ENCODE data around the gene EEF1A2. TPM values are rescaled to one million over a fixed set of nuclear protein-coding genes. Genes with fewer than 3 reads are reported as not detected.

The EEF1A2 gene
- total RNA-seq, 1 donor from 2014 or later: 255 TPM

DNA sequence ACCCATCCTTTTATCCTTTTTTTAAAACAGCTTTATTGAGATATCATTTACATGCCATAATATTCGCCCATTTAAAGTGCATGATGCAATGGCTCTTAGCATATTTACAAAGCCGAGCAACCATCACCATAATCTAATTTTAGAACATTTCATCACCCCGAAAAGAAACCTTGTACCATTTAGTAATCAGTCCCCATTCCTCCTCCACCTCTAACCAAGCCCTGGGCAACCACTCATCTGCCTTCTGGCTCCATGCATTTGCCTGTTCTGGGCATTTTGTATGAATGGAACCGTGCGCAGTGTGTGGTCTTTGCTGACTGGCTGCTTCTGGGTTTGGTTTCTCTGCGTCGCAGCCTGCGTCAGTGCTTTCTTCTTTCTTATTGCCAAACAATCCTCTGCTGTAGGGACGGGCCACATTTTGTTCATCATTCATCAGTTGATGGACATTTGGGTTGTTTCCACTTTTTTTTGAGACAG, 10.2 kb upstream of the EEF1A2 start:
- peak overlapping the region; percentile 85 for H3K27ac ChIP-seq (ENCODE audit: low read depth, low read length)
- peak overlapping the region in 2 of 3 donors; percentile 39 to 55 for H3K9ac ChIP-seq (ENCODE audit: low read depth in 1 of 3, low read length in 3 of 3)
- peak overlapping the region in 1 of 3 donors; percentile 24 for H3K4me3 ChIP-seq (ENCODE audit: low read length in 3 of 3)
- no peaks in the 10 kb centered on the region for H3K36me3 ChIP-seq (ENCODE audit: control insufficient read depth in 3 of 3, insufficient read depth in 3 of 3, low read length in 3 of 3)
- peaks cover 0 to 8% (median 7%) of the 10 kb centered on the region in 3 donors for H3K9me3 ChIP-seq (ENCODE audit: control insufficient read depth in 3 of 3, low read length in 3 of 3)
- H3K27me3 ChIP-seq (ENCODE audit: control insufficient read depth in 3 of 3, insufficient read depth in 3 of 3, low read length in 3 of 3): no peaks in the 10 kb centered on the region
- H3K4me1 ChIP-seq (ENCODE audit: control insufficient read depth in 3 of 3, insufficient read depth in 3 of 3, low read length in 3 of 3): peaks cover 4 to 14% (median 9%) of the 10 kb centered on the region in 3 donors

DNA sequence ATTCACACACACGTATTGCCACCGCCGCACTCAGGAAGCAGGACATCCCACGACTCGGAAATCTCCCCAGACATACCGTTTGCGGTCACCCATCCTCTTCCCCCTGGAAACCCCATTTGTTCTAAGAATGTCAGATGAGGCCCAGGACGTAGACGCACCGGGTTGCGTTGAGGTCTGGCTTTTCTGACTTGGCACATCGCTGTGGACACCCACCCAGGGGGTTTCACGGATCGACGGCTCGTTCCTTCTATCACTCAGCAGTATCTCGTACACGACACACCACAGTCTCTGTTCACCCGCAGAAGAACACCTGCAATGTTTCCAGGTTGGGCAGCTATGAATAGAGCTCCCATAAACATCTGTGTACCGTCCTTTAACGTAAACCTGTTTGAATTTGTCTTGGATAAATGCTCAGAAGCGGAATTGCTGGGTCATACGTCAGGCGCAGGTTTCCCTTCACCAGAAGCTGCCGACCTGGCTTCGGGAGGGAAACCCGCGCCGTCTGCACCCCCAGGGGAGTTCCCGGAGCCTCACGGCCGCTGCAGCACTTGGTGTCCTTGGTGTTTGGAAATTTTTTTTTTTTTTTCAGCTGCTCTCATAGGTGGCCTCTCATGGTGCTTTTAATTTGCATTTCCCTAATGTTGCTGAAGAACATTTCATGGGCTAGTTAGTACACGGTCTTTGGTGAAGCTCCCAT, 9.3 kb upstream of the EEF1A2 start:
- Histone ChIP-seq H3K4me1 (ENCODE audit: control insufficient read depth in 3 of 3, insufficient read depth in 3 of 3, low read length in 3 of 3) (peaks cover 4 to 14% (median 11%) of the 10 kb centered on the region in 3 donors), H3K4me3 (ENCODE audit: low read length in 3 of 3) (no peak overlapping the region), H3K36me3 (ENCODE audit: control insufficient read depth in 3 of 3, insufficient read depth in 3 of 3, low read length in 3 of 3) (no peaks in the 10 kb centered on the region), H3K27me3 (ENCODE audit: control insufficient read depth in 3 of 3, insufficient read depth in 3 of 3, low read length in 3 of 3) (no peaks in the 10 kb centered on the region), H3K9me3 (ENCODE audit: control insufficient read depth in 3 of 3, low read length in 3 of 3) (peaks cover 0 to 8% (median 7%) of the 10 kb centered on the region in 3 donors), H3K9ac (ENCODE audit: low read depth in 1 of 3, low read length in 3 of 3) (no peak overlapping the region), H3K27ac (ENCODE audit: low read depth, low read length) (peak overlapping the region; percentile 85)

DNA sequence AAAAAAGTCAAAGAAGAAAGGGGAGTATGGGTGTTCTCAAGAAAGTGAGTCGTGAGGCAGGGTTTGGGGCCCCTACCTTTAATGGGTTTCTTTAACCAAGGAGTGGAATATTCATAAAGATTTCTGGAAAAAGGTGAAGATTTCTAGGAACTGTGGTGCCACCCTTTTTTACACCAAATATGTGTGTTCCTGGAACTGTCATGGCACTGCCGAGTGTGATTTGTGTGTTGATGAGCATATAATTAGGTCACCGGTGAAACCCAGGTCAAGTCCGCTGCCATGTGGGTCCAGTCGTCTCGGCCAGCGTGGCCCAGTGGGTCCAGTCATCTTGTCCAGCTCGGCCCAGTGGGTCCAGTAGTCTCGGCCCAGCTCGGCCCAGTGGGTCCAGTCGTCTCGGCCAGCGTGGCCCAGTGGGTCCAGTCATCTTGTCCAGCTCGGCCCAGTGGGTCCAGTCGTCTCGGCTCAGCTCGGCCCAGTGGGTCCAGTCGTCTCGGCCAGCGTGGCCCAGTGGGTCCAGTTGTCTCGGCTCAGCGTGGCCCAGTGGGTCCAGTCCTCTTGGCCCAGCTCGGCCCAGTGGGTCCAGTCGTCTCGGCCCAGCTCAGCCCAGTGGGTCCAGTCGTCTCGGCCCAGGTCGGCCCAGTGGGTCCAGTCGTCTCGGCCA, 8.3 kb upstream of the EEF1A2 start:
- Histone ChIP-seq H3K27ac (ENCODE audit: low read depth, low read length) (no peak overlapping the region), H3K9me3 (ENCODE audit: control insufficient read depth in 3 of 3, low read length in 3 of 3) (peaks cover 0 to 8% (median 7%) of the 10 kb centered on the region in 3 donors), H3K4me1 (ENCODE audit: control insufficient read depth in 3 of 3, insufficient read depth in 3 of 3, low read length in 3 of 3) (peaks cover 8 to 21% (median 19%) of the 10 kb centered on the region in 3 donors), H3K9ac (ENCODE audit: low read depth in 1 of 3, low read length in 3 of 3) (no peak overlapping the region), H3K4me3 (ENCODE audit: low read length in 3 of 3) (no peak overlapping the region), H3K36me3 (ENCODE audit: control insufficient read depth in 3 of 3, insufficient read depth in 3 of 3, low read length in 3 of 3) (no peaks in the 10 kb centered on the region), H3K27me3 (ENCODE audit: control insufficient read depth in 3 of 3, insufficient read depth in 3 of 3, low read length in 3 of 3) (no peaks in the 10 kb centered on the region)

DNA sequence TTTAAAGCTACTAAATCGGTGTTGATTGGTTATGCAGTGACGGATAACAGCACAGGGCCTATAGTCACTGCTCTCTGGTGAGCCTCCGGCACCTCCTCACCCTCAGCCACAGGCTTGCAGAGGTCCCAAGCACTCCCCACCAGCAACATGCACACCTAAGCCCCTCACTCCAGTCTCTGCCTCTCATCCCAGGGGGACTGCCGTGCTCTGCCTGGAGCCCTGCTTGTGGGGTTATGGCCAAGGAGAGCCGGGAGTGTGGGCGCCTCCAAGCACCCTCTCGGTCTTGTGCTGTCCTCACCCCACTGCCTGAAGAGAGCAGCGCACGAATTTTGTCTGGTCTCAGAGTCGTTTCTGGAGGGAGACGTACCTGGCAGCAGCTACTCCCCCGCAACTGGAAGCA, 6.8 kb upstream of the EEF1A2 start:
- no peak overlapping the region for H3K4me3 ChIP-seq (ENCODE audit: low read length in 3 of 3)
- peaks cover 0 to 2% (median 0%) of the 10 kb centered on the region in 3 donors for H3K27me3 ChIP-seq (ENCODE audit: control insufficient read depth in 3 of 3, insufficient read depth in 3 of 3, low read length in 3 of 3)
- no peaks in the 10 kb centered on the region for H3K36me3 ChIP-seq (ENCODE audit: control insufficient read depth in 3 of 3, insufficient read depth in 3 of 3, low read length in 3 of 3)
- no peak overlapping the region for H3K9ac ChIP-seq (ENCODE audit: low read depth in 1 of 3, low read length in 3 of 3)
- no peak overlapping the region for H3K27ac ChIP-seq (ENCODE audit: low read depth, low read length)
- H3K4me1 ChIP-seq (ENCODE audit: control insufficient read depth in 3 of 3, insufficient read depth in 3 of 3, low read length in 3 of 3): peaks cover 15 to 31% (median 31%) of the 10 kb centered on the region in 3 donors
- H3K9me3 ChIP-seq (ENCODE audit: control insufficient read depth in 3 of 3, low read length in 3 of 3): peaks cover 0 to 8% (median 7%) of the 10 kb centered on the region in 3 donors

DNA sequence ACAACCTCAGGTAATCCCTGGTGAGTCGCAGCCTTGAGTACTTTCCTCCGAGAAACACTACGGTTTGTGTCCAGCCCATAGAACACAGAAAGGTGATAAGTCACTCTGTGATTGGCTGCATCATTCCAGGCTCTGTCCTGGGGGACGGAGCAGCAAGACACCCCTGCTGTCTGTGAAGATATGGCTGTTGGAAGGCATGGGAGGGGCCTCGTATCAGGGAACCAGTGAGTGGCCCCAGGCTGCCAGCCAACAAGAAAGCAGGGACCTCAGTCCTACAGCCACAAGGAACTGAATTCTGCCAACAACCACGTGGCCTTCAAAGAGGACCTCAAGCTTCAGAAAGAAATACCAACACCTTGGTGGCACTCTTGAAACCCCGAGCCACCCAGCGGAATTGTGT, 6.4 kb upstream of the EEF1A2 start:
- Histone ChIP-seq H3K27me3 (ENCODE audit: control insufficient read depth in 3 of 3, insufficient read depth in 3 of 3, low read length in 3 of 3) (peaks cover 0 to 2% (median 0%) of the 10 kb centered on the region in 3 donors), H3K27ac (ENCODE audit: low read depth, low read length) (no peak overlapping the region), H3K36me3 (ENCODE audit: control insufficient read depth in 3 of 3, insufficient read depth in 3 of 3, low read length in 3 of 3) (no peaks in the 10 kb centered on the region), H3K4me3 (ENCODE audit: low read length in 3 of 3) (no peak overlapping the region), H3K4me1 (ENCODE audit: control insufficient read depth in 3 of 3, insufficient read depth in 3 of 3, low read length in 3 of 3) (peaks cover 18 to 33% (median 33%) of the 10 kb centered on the region in 3 donors), H3K9me3 (ENCODE audit: control insufficient read depth in 3 of 3, low read length in 3 of 3) (peaks cover 0 to 8% (median 7%) of the 10 kb centered on the region in 3 donors), H3K9ac (ENCODE audit: low read depth in 1 of 3, low read length in 3 of 3) (no peak overlapping the region)

DNA sequence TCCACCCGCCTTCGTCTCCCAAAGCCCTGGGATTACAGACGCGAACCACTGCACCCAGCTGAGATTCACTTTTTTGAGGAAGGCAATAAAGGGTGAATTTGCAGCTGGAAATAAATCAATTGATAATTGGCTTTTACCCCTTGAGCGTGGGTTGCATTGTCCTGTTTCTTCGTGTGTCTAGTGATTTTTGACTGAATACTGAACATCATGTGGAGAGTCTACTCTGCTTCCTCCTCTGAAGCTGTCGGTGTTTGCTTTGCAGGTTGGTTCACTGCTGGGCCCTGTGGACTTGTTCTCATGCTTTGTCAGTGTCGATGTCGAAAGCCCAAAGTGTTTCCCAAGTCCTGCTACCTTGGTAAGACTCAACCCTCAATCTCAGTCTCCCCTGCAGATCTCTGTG, 5.8 kb upstream of the EEF1A2 start:
- peaks cover 0 to 3% (median 2%) of the 10 kb centered on the region in 3 donors for H3K27me3 ChIP-seq (ENCODE audit: control insufficient read depth in 3 of 3, insufficient read depth in 3 of 3, low read length in 3 of 3)
- peaks cover 23 to 37% (median 33%) of the 10 kb centered on the region in 3 donors for H3K4me1 ChIP-seq (ENCODE audit: control insufficient read depth in 3 of 3, insufficient read depth in 3 of 3, low read length in 3 of 3)
- no peaks in the 10 kb centered on the region for H3K36me3 ChIP-seq (ENCODE audit: control insufficient read depth in 3 of 3, insufficient read depth in 3 of 3, low read length in 3 of 3)
- no peak overlapping the region for H3K4me3 ChIP-seq (ENCODE audit: low read length in 3 of 3)
- H3K9me3 ChIP-seq (ENCODE audit: control insufficient read depth in 3 of 3, low read length in 3 of 3): peaks cover 0 to 8% (median 7%) of the 10 kb centered on the region in 3 donors
- H3K9ac ChIP-seq (ENCODE audit: low read depth in 1 of 3, low read length in 3 of 3): no peak overlapping the region
- no peak overlapping the region for H3K27ac ChIP-seq (ENCODE audit: low read depth, low read length)

DNA sequence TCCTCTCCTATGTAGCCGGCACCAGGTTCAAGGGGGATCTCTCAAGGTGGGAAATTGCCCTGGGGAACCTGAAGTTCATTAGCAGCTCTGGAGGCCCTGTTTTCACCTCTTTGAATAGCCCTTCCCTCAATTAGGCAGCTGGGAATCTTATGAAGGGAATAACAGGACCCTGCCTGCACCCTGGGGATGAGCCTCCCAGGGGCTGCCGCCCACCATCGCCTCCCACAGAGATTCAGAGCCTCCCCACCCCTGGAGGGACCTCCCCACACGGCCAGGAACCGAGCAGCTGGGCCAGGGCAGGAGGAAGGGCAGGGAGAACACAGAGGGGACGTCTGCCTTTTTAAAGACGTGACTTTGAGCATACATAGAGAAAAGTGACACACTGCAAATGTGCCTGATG, 4.6 kb upstream of the EEF1A2 start:
- Histone ChIP-seq H3K27me3 (ENCODE audit: control insufficient read depth in 3 of 3, insufficient read depth in 3 of 3, low read length in 3 of 3) (peaks cover 0 to 4% (median 2%) of the 10 kb centered on the region in 3 donors), H3K4me1 (ENCODE audit: control insufficient read depth in 3 of 3, insufficient read depth in 3 of 3, low read length in 3 of 3) (peaks cover 21 to 35% (median 31%) of the 10 kb centered on the region in 3 donors), H3K4me3 (ENCODE audit: low read length in 3 of 3) (no peak overlapping the region), H3K36me3 (ENCODE audit: control insufficient read depth in 3 of 3, insufficient read depth in 3 of 3, low read length in 3 of 3) (no peaks in the 10 kb centered on the region), H3K9ac (ENCODE audit: low read depth in 1 of 3, low read length in 3 of 3) (no peak overlapping the region), H3K27ac (ENCODE audit: low read depth, low read length) (peak overlapping the region; percentile 49), H3K9me3 (ENCODE audit: control insufficient read depth in 3 of 3, low read length in 3 of 3) (peaks cover 0 to 8% (median 7%) of the 10 kb centered on the region in 3 donors)

DNA sequence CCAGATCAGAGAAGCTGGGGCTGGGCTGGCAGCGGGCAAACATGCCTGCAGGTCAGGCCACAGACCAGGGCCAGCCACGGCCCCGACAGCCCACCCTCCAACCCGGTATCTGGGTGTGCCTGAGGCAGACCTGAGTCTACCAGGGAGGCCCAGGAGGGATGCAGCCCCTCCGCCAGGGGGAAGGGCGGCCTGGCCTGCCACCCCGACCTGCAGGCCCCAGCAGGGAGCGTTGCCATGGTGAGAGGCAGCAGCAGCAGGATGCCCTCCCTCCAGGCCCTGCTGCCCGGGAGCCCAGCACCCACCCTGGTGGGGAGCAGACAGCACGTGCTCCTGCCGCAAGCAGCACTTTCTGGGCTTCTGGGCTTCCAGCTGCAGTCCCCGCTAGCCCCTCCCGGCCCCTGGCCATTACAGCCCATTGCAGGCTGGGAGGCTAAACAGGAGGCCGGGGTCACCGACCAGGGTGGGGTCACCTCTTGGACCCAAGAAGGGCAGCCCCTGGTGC, 3.8 kb upstream of the EEF1A2 start:
- Histone ChIP-seq H3K36me3 (ENCODE audit: control insufficient read depth in 3 of 3, insufficient read depth in 3 of 3, low read length in 3 of 3) (peaks cover 0 to 2% (median 0%) of the 10 kb centered on the region in 3 donors), H3K9ac (ENCODE audit: low read depth in 1 of 3, low read length in 3 of 3) (peak overlapping the region in 2 of 3 donors; percentile 62 to 66), H3K27me3 (ENCODE audit: control insufficient read depth in 3 of 3, insufficient read depth in 3 of 3, low read length in 3 of 3) (peaks cover 0 to 8% (median 4%) of the 10 kb centered on the region in 3 donors), H3K9me3 (ENCODE audit: control insufficient read depth in 3 of 3, low read length in 3 of 3) (peaks cover 0 to 8% (median 7%) of the 10 kb centered on the region in 3 donors), H3K4me3 (ENCODE audit: low read length in 3 of 3) (no peak overlapping the region), H3K4me1 (ENCODE audit: control insufficient read depth in 3 of 3, insufficient read depth in 3 of 3, low read length in 3 of 3) (peaks cover 21 to 38% (median 34%) of the 10 kb centered on the region in 3 donors), H3K27ac (ENCODE audit: low read depth, low read length) (peak overlapping the region; percentile 99)

DNA sequence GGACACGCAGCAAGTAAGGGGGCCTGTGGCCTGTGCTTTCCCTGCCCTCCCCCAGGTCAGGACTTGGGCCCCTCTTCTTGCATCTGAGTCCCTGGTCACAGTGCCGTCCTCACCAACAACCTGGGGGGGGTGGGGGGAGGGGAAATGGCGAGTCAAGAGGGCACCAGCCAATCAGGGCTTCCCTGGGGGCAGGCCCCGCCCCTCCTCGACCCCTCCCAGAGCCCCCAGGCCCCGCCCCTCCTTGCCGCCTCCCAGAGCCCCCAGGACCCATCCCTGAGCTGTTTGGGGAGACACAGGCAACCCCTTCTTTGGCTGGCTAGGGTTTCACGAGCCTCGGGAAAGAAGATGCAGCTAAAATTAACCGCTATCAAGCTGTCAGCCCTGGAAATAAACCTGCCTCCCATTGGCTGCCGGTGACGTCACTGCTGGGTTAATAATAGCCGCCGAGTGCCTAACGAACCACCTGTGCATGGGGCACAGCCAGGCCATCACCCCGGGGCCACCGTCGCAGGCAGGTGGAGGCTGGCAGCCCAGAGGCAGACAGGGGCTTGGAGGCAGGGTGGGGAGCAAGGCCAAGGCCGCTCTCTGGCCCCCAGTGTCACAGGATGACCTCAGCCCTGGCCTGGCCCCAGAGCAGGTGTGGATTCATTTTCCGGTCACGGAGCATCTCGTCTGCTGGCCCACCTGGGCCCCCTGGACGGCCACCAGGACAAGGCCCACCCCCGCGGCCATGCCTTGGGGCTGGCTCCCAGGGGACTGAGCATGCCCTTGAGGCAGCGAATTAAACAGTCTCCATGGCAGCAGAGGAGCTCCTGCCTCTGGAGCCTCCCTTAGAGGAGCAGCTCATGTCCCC, 3.2 kb upstream of the EEF1A2 start:
- Histone ChIP-seq H3K9me3 (ENCODE audit: control insufficient read depth in 3 of 3, low read length in 3 of 3) (peaks cover 0 to 8% (median 7%) of the 10 kb centered on the region in 3 donors), H3K27me3 (ENCODE audit: control insufficient read depth in 3 of 3, insufficient read depth in 3 of 3, low read length in 3 of 3) (peaks cover 0 to 13% (median 4%) of the 10 kb centered on the region in 3 donors), H3K4me3 (ENCODE audit: low read length in 3 of 3) (peak overlapping the region in 2 of 3 donors; percentile 6 to 45), H3K27ac (ENCODE audit: low read depth, low read length) (peak overlapping the region; percentile 99), H3K4me1 (ENCODE audit: control insufficient read depth in 3 of 3, insufficient read depth in 3 of 3, low read length in 3 of 3) (peaks cover 21 to 41% (median 38%) of the 10 kb centered on the region in 3 donors), H3K36me3 (ENCODE audit: control insufficient read depth in 3 of 3, insufficient read depth in 3 of 3, low read length in 3 of 3) (peaks cover 0 to 7% (median 0%) of the 10 kb centered on the region in 3 donors), H3K9ac (ENCODE audit: low read depth in 1 of 3, low read length in 3 of 3) (peak overlapping the region; percentile 57 to 96 (median 87))

Measured in skeletal muscle tissue (tissue), 4 donors.